Kidney (tissue), 14 donors: ENCODE results near the gene CWC22. TPM values are rescaled to one million over a fixed set of nuclear protein-coding genes. Genes with fewer than 3 reads are reported as not detected.

Experiments used
- DNase-seq, 5 donors: peaks; one replicate each; pipeline ENCODE4 v3.0.0-alpha.2; 2013 to 2020
- FAIRE-seq: peaks from 2 replicates; lab custom pipeline; 2012; peaks lifted over from hg19 to GRCh38; lab: Jason Lieb, UNC
- H3K27ac ChIP-seq, 2 donors: one replicate each; pipeline ENCODE4 v1.7.0; 2013; ENCODE audit warnings: low read depth in 2 of 2, low read length in 2 of 2, inconsistent platforms in 1 of 2
- H3K27me3 ChIP-seq: one replicate; pipeline ENCODE4 v1.7.1; 2013; ENCODE audit warnings: low read length, inconsistent platforms; ENCODE audit not compliant: control insufficient read depth, insufficient read depth
- H3K36me3 ChIP-seq, 3 donors: one replicate each; pipeline versions ENCODE4 v1.7.0 to v1.7.1; 2013; ENCODE audit warnings: low read length in 3 of 3, control low read depth in 1 of 3, inconsistent platforms in 1 of 3; ENCODE audit not compliant: insufficient read depth in 3 of 3, control insufficient read depth in 2 of 3
- H3K4me1 ChIP-seq, 3 donors: one replicate each; pipeline versions ENCODE4 v1.7.0 to v1.7.1; 2013; ENCODE audit warnings: low read length in 3 of 3, inconsistent platforms in 1 of 3, low read depth in 1 of 3; ENCODE audit not compliant: control insufficient read depth in 2 of 3, insufficient read depth in 2 of 3
- H3K4me3 ChIP-seq, 3 donors: one replicate each; pipeline versions ENCODE4 v1.7.0 to v1.8.1; 2013; ENCODE audit warnings: low read length in 3 of 3, control low read depth in 1 of 3, inconsistent platforms in 1 of 3
- H3K9ac ChIP-seq, 3 donors: one replicate each; pipeline versions ENCODE4 v1.7.0 to v1.7.1; 2013; ENCODE audit warnings: low read length in 3 of 3, control low read depth in 1 of 3, inconsistent platforms in 1 of 3
- H3K9me3 ChIP-seq, 3 donors: one replicate each; pipeline versions ENCODE4 v1.7.0 to v1.7.1; 2013; ENCODE audit warnings: low read length in 3 of 3, control low read depth in 1 of 3, inconsistent platforms in 1 of 3; ENCODE audit not compliant: control insufficient read depth in 2 of 3, insufficient read depth in 1 of 3
- CTCF ChIP-seq: IDR thresholded peaks from 3 replicates; pipeline ENCODE4 v1.5.1; 2012; ENCODE audit warnings: mild to moderate bottlenecking, moderate library complexity, borderline replicate concordance; ENCODE audit not compliant: insufficient read depth; ENCODE audit errors: extremely low read depth
- intact Hi-C: fragments of 100-400 bp; cut with DNase I; formaldehyde crosslinking; loops from one replicate; pipeline ENCODE4 v1.11.1; 2022
- polyA plus RNA-seq: library from polyadenylated mRNA; stranded (reverse); fragments of 350-450 nt; fragmentation: Illumina TruSeq; extraction: RNeasy Lipid Tissue Mini Kit (QIAGEN cat#74804); gene quantifications from one replicate; pipeline ENCODE4 v1.2.3, GENCODE V29; 2014; ENCODE audit warnings: low read depth, low replicate concordance; ENCODE audit not compliant: insufficient read depth
- total RNA-seq: library from RNA; stranded (reverse); fragmentation: NEBNext Ultra II Directional; extraction: Animal tissue kit (Norgen Biotek cat#: 25700); gene quantifications from one replicate; pipeline ENCODE4 v1.2.1, GENCODE V29; 2021
- donor health status: control.
- donor health status: control.
- donor health status: control.
- donor health status: control.
- donor health status: control.
- donor health status: DM: yes; HTN: yes; CAD: no.
- donor health status: Normal renal cell carcinoma (clear cell type).

The CWC22 gene
- total and polyA plus RNA-seq, 2 donors from 2014 or later: 10.3 to 20.6 TPM

- intact Hi-C loops: no loop called here
- FAIRE-seq (no peak), DNase-seq (no peak)
- Histone ChIP-seq H3K4me1 (no peaks in the 10 kb centered on the region), H3K27ac (no peak overlapping the region), H3K9ac (no peak overlapping the region), H3K4me3 (no peak overlapping the region), H3K36me3 (no peaks in the 10 kb centered on the region), H3K27me3 (no peaks in the 10 kb centered on the region), H3K9me3 (no peaks in the 10 kb centered on the region)
- no peak for TF ChIP-seq CTCF
These were observed 43.1 kb upstream of the CWC22 start for GRCh38 chr2:180050246-180050645.

GRCh38 chr2:180048251-180048650 lies 41.2 kb upstream of the CWC22 start:
- H3K9me3 ChIP-seq: no peaks in the 10 kb centered on the region
- H3K36me3 ChIP-seq: no peaks in the 10 kb centered on the region
- intact Hi-C loops: no loop called here
- no peak for FAIRE-seq
- no peaks in the 10 kb centered on the region for H3K27me3 ChIP-seq
- H3K9ac ChIP-seq: no peak overlapping the region
- TF ChIP-seq CTCF: no peak
- H3K4me1 ChIP-seq: no peaks in the 10 kb centered on the region
- H3K27ac ChIP-seq: no peak overlapping the region
- DNase-seq: no peak
- H3K4me3 ChIP-seq: no peak overlapping the region

GRCh38 chr2:180046776-180047175 lies 39.7 kb upstream of the CWC22 start:
- FAIRE-seq (no peak), DNase-seq (no peak)
- H3K4me1 ChIP-seq: no peaks in the 10 kb centered on the region
- H3K4me3 ChIP-seq: no peak overlapping the region
- no peaks in the 10 kb centered on the region for H3K9me3 ChIP-seq
- no peaks in the 10 kb centered on the region for H3K36me3 ChIP-seq
- no peak for TF ChIP-seq CTCF
- no peaks in the 10 kb centered on the region for H3K27me3 ChIP-seq
- intact Hi-C loops: no loop called here
- no peak overlapping the region for H3K27ac ChIP-seq
- H3K9ac ChIP-seq: no peak overlapping the region

- DNase-seq (no peak), FAIRE-seq (no peak)
- H3K27ac ChIP-seq: no peak overlapping the region
- TF ChIP-seq CTCF: no peak
- no peaks in the 10 kb centered on the region for H3K4me1 ChIP-seq
- no peak overlapping the region for H3K9ac ChIP-seq
- intact Hi-C loops: no loop called here
- no peaks in the 10 kb centered on the region for H3K9me3 ChIP-seq
- H3K4me3 ChIP-seq: no peak overlapping the region
- H3K36me3 ChIP-seq: no peaks in the 10 kb centered on the region
- no peaks in the 10 kb centered on the region for H3K27me3 ChIP-seq
These were observed 39.1 kb upstream of the CWC22 start for GRCh38 chr2:180046202-180046601.
